GM23338 (cell line): ENCODE results near the gene NCOA6. TPM values are rescaled to one million over a fixed set of nuclear protein-coding genes. Genes with fewer than 3 reads are reported as not detected.

ENCODE experiments used
- ATAC-seq: fragments of 200-7000 bp; cut with Tn5 transposase; 3 replicates; pipeline ENCODE4 v1.9.1; 2020
- DNase-seq: peaks from one replicate; pipeline ENCODE4 v3.0.0-alpha.2; 2015; ENCODE audit warnings: low spot score
- H2AFZ ChIP-seq: fragments of 200-600 bp; sonication (generic); 2 replicates; pipeline ENCODE4 v1.8.0; 2016; ENCODE audit warnings: antibody characterized with exemption, mild to moderate bottlenecking, moderate library complexity
- H3F3A ChIP-seq: fragments of 200-600 bp; sonication (generic); replicated peaks from 2 replicates; pipeline ENCODE4 v1.8.0; 2017; ENCODE audit warnings: antibody characterized with exemption, mixed run types, low read depth
- H3K27ac ChIP-seq: fragments of 200-600 bp; sonication (generic); 2 replicates; pipeline ENCODE4 v1.6.1; 2016; ENCODE audit warnings: low read depth
- H3K27me3 ChIP-seq: fragments of 200-600 bp; sonication (generic); 2 replicates; pipeline ENCODE4 v1.8.0; 2016; ENCODE audit warnings: mild to moderate bottlenecking, mixed run types, moderate library complexity; ENCODE audit not compliant: insufficient read depth
- H3K36me3 ChIP-seq: fragments of 200-600 bp; sonication (generic); 2 replicates; pipeline ENCODE4 v1.8.0; 2016; ENCODE audit warnings: mild to moderate bottlenecking; ENCODE audit not compliant: insufficient read depth
- H3K4me1 ChIP-seq: fragments of 200-600 bp; sonication (generic); 2 replicates; pipeline ENCODE4 v1.8.0; 2016; ENCODE audit warnings: mild to moderate bottlenecking, moderate library complexity; ENCODE audit not compliant: insufficient read depth
- H3K4me2 ChIP-seq: fragments of 200-600 bp; sonication (generic); 2 replicates; pipeline ENCODE4 v1.7.1; 2017; ENCODE audit warnings: mixed run types
- H3K4me3 ChIP-seq: fragments of 200-600 bp; sonication (generic); 2 replicates; pipeline ENCODE4 v1.6.1; 2016; ENCODE audit warnings: mixed run types
- H3K79me2 ChIP-seq: fragments of 200-600 bp; sonication (generic); replicated peaks from 2 replicates; pipeline ENCODE4 v1.8.0; 2017; ENCODE audit warnings: mild to moderate bottlenecking; ENCODE audit not compliant: insufficient read depth
- H3K9me2 ChIP-seq: fragments of 200-600 bp; sonication (generic); 2 replicates; pipeline ENCODE4 v1.8.0; 2017; ENCODE audit not compliant: insufficient read depth
- H4K20me1 ChIP-seq: fragments of 200-600 bp; sonication (generic); replicated peaks from 2 replicates; pipeline ENCODE4 v1.8.0; 2017; ENCODE audit warnings: mild to moderate bottlenecking; ENCODE audit not compliant: insufficient read depth
- H3K27ac Mint-ChIP-seq: 2 replicates; pipeline ENCODE4 v1.8.0; 2020; ENCODE audit warnings: inconsistent platforms, mild to moderate bottlenecking, moderate library complexity, mixed read lengths
- H3K27me3 Mint-ChIP-seq: 3 replicates; pipeline ENCODE4 v1.8.0; 2022; ENCODE audit warnings: low read depth, mild to moderate bottlenecking, moderate library complexity, mixed read lengths, inconsistent platforms; ENCODE audit not compliant: insufficient read depth, poor library complexity
- H3K36me3 Mint-ChIP-seq: 3 replicates; pipeline ENCODE4 v1.8.0; 2021; ENCODE audit warnings: low read depth, mild to moderate bottlenecking, inconsistent platforms, moderate library complexity, mixed read lengths
- H3K4me1 Mint-ChIP-seq: 3 replicates; pipeline ENCODE4 v1.8.0; 2020; ENCODE audit warnings: mild to moderate bottlenecking, inconsistent platforms, mixed read lengths
- H3K4me3 Mint-ChIP-seq: 3 replicates; pipeline ENCODE4 v1.8.0; 2021; ENCODE audit warnings: moderate library complexity, mild to moderate bottlenecking, inconsistent platforms, mixed read lengths
- H3K9me3 Mint-ChIP-seq: 3 replicates; pipeline ENCODE4 v1.8.0; 2020; ENCODE audit warnings: moderate library complexity, mild to moderate bottlenecking, inconsistent platforms, mixed read lengths
- CTCF ChIP-seq, 2 experiments: fragments of 200-600 bp in 1 of 2; sonication (generic) in 1 of 2; conservative IDR thresholded peaks; 2 replicates each; pipeline versions ENCODE4 v1.5.1 to v1.6.1; 2016 to 2017; ENCODE audit warnings: antibody characterized with exemption in 2 of 2, low read depth in 2 of 2, mild to moderate bottlenecking in 2 of 2, moderate library complexity in 1 of 2
- EZH2 ChIP-seq: fragments of 200-600 bp; sonication (generic); IDR thresholded peaks from one replicate; pipeline ENCODE4 v1.8.0; 2017; ENCODE audit warnings: antibody characterized with exemption, mild to moderate bottlenecking, low read depth; ENCODE audit not compliant: unreplicated experiment
- EZH2phosphoT487 ChIP-seq: fragments of 200-600 bp; sonication (generic); IDR thresholded peaks from one replicate; pipeline ENCODE4 v1.8.1; 2018; ENCODE audit warnings: antibody characterized with exemption; ENCODE audit not compliant: unreplicated experiment
- JUNB ChIP-seq: IDR thresholded peaks from one replicate; pipeline ENCODE4 v1.6.1; 2016; ENCODE audit warnings: antibody characterized with exemption; ENCODE audit not compliant: unreplicated experiment
- POLR2AphosphoS5 ChIP-seq: IDR thresholded peaks from 2 replicates; pipeline ENCODE4 v1.6.1; 2016; ENCODE audit warnings: antibody characterized with exemption, low read depth
- REST ChIP-seq: IDR thresholded peaks from one replicate; pipeline ENCODE4 v1.6.1; 2018; ENCODE audit warnings: antibody characterized with exemption; ENCODE audit not compliant: unreplicated experiment
- ZNF331 ChIP-seq: fragments of 250-450 bp; sonication (Bioruptor Pico); IDR thresholded peaks from 2 replicates; pipeline ENCODE4 v1.5.0; 2020; ENCODE audit warnings: low read depth, mild to moderate bottlenecking, moderate library complexity
- polyA plus RNA-seq: library from polyadenylated mRNA; unstranded; fragments of >200 nt; fragmentation: Nextera tagmentation; extraction: Ambion mirVana; gene quantifications from 2 replicates; pipeline ENCODE4 v1.2.1, GENCODE V29; 2016
- total RNA-seq: library from RNA; depleted of rRNA; stranded (reverse); fragments of >200 nt; shearing (Covaris generic); gene quantifications from 2 replicates; pipeline ENCODE4 v1.2.3, GENCODE V29; 2014

NCOA6 gene
- total and polyA plus RNA-seq, 2 experiments from 2014 or later = 10.6 to 17.4 TPM

GRCh38 chr20:34834459-34834893 lies 9.0 kb upstream of the NCOA6 start:
- peaks cover 2% of the 10 kb centered on the region for H3K27me3 Mint-ChIP-seq
- no peak overlapping the region for H3K4me3 Mint-ChIP-seq
- H3K4me1 Mint-ChIP-seq = no peaks in the 10 kb centered on the region
- Histone ChIP-seq H3K9me2 (no peaks in the 10 kb centered on the region), H3K4me2 (no peak overlapping the region), H3K4me1 (no peaks in the 10 kb centered on the region), H3F3A (no peaks in the 10 kb centered on the region), H3K4me3 (no peak overlapping the region), H3K36me3 (0 out of 2 replicates have a peak, but pooled peaks cover 7% of the 10 kb centered on the region), H3K79me2 (no peaks in the 10 kb centered on the region), H2AFZ (no peak overlapping the region), H3K27ac (no peak overlapping the region), H4K20me1 (no peaks in the 10 kb centered on the region), H3K27me3 (no peaks in the 10 kb centered on the region)
- no peak for TF ChIP-seq POLR2AphosphoS5
- no peak for TF ChIP-seq EZH2
- no peak for TF ChIP-seq EZH2phosphoT487
- no peak for TF ChIP-seq ZNF331 (CRISPR knock-in tag)
- TF ChIP-seq REST = no peak
- no peak for TF ChIP-seq JUNB
- TF ChIP-seq CTCF (conservative IDR thresholded peaks at IDR 0.05; ENCODE audit: low read depth in 2 of 2) = peak; percentile 39 to 48; a peak in 3 of 4 replicates
- H3K27ac Mint-ChIP-seq = peak overlapping the region; percentile 72; the same call in 1 of the 2 replicates
- DNase-seq (peak; percentile 53), ATAC-seq (no peak)
- no peaks in the 10 kb centered on the region for H3K36me3 Mint-ChIP-seq
- H3K9me3 Mint-ChIP-seq = peaks cover 10% of the 10 kb centered on the region

GRCh38 chr20:34831936-34832335 lies 6.5 kb upstream of the NCOA6 start:
- H3K9me3 Mint-ChIP-seq = peaks cover 10% of the 10 kb centered on the region
- no peak for TF ChIP-seq JUNB
- H3K27me3 Mint-ChIP-seq = peaks cover 2% of the 10 kb centered on the region
- H3K4me3 Mint-ChIP-seq = no peak overlapping the region
- no peaks in the 10 kb centered on the region for H3K4me1 ChIP-seq
- H3K4me1 Mint-ChIP-seq = no peaks in the 10 kb centered on the region
- H3K4me3 ChIP-seq = no peak overlapping the region
- no peaks in the 10 kb centered on the region for H3K27me3 ChIP-seq
- no peak overlapping the region for H2AFZ ChIP-seq
- H3K4me2 ChIP-seq = no peak overlapping the region
- H3K27ac ChIP-seq = no peak overlapping the region
- no peaks in the 10 kb centered on the region for H3K36me3 Mint-ChIP-seq
- H3F3A ChIP-seq = no peaks in the 10 kb centered on the region
- no peak for ATAC-seq
- 0 out of 2 replicates have a peak, but pooled peaks cover 7% of the 10 kb centered on the region for H3K36me3 ChIP-seq
- H4K20me1 ChIP-seq = no peaks in the 10 kb centered on the region
- DNase-seq = no peak
- H3K9me2 ChIP-seq = no peaks in the 10 kb centered on the region
- no peak overlapping the region for H3K27ac Mint-ChIP-seq
- no peaks in the 10 kb centered on the region for H3K79me2 ChIP-seq
